Neural progenitor cell (in vitro differentiated cells): ENCODE data around the gene DNAJA4. TPM values are rescaled to one million over a fixed set of nuclear protein-coding genes. Genes with fewer than 3 reads are reported as not detected.

Experiments
- DNase-seq: peaks from one replicate; pipeline ENCODE4 v3.0.0-alpha.2; 2016; ENCODE audit warnings: low spot score
- H2AFZ ChIP-seq: fragments of 200-600 bp; sonication (generic); replicated peaks from 2 replicates; pipeline ENCODE4 v1.6.1; 2016; ENCODE audit warnings: antibody characterized with exemption
- H3F3A ChIP-seq: fragments of 200-600 bp; sonication (generic); 2 replicates; pipeline ENCODE4 v1.6.1; 2016; ENCODE audit warnings: antibody characterized with exemption, low read depth
- H3K27ac ChIP-seq: fragments of 200-600 bp; sonication (generic); 2 replicates; pipeline ENCODE4 v1.5.1; 2016; ENCODE audit warnings: mild to moderate bottlenecking
- H3K27me3 ChIP-seq: fragments of 200-600 bp; sonication (generic); 2 replicates; pipeline ENCODE4 v1.6.1; 2016; ENCODE audit warnings: mild to moderate bottlenecking, moderate library complexity
- H3K36me3 ChIP-seq: fragments of 200-600 bp; sonication (generic); 2 replicates; pipeline ENCODE4 v1.5.1; 2016
- H3K4me1 ChIP-seq: fragments of 200-600 bp; sonication (generic); 2 replicates; pipeline ENCODE4 v1.6.1; 2016; ENCODE audit warnings: mixed run types
- H3K4me2 ChIP-seq: fragments of 200-600 bp; sonication (generic); 2 replicates; pipeline ENCODE4 v1.6.1; 2016
- H3K4me3 ChIP-seq: fragments of 200-600 bp; sonication (generic); 2 replicates; pipeline ENCODE4 v1.5.1; 2016
- H3K79me2 ChIP-seq: fragments of 200-600 bp; sonication (generic); 2 replicates; pipeline ENCODE4 v1.6.1; 2016; ENCODE audit warnings: low read depth
- H3K9ac ChIP-seq: fragments of 200-600 bp; sonication (generic); 2 replicates; pipeline ENCODE4 v1.6.1; 2016
- H3K9me3 ChIP-seq: fragments of 200-600 bp; sonication (generic); 2 replicates; pipeline ENCODE4 v1.5.1; 2016; ENCODE audit warnings: low read depth
- H4K20me1 ChIP-seq: fragments of 200-600 bp; sonication (generic); 2 replicates; pipeline ENCODE4 v1.6.1; 2016; ENCODE audit warnings: low read depth
- H3K27ac Mint-ChIP-seq: 3 replicates; pipeline ENCODE4 v1.8.0; 2021; ENCODE audit warnings: mixed read lengths
- H3K27me3 Mint-ChIP-seq: 2 replicates; pipeline ENCODE4 v1.8.0; 2022; ENCODE audit warnings: low read depth, mild to moderate bottlenecking, inconsistent platforms, moderate library complexity, mixed read lengths; ENCODE audit not compliant: insufficient read depth
- H3K36me3 Mint-ChIP-seq: 3 replicates; pipeline ENCODE4 v1.8.0; 2021; ENCODE audit warnings: mixed read lengths
- H3K4me1 Mint-ChIP-seq: 3 replicates; pipeline ENCODE4 v1.8.0; 2021; ENCODE audit warnings: mixed read lengths
- H3K4me3 Mint-ChIP-seq: 3 replicates; pipeline ENCODE4 v1.8.0; 2021; ENCODE audit warnings: mild to moderate bottlenecking, moderate library complexity, mixed read lengths
- H3K9me3 Mint-ChIP-seq: 3 replicates; pipeline ENCODE4 v1.8.0; 2020; ENCODE audit warnings: mixed read lengths
- EZH2 ChIP-seq: fragments of 200-600 bp; sonication (generic); IDR thresholded peaks from 2 replicates; pipeline ENCODE4 v1.6.1; 2017; ENCODE audit warnings: antibody characterized with exemption, mild to moderate bottlenecking, moderate library complexity
- EZH2phosphoT487 ChIP-seq: fragments of 200-600 bp; sonication (generic); IDR thresholded peaks from 2 replicates; pipeline ENCODE4 v1.6.1; 2017; ENCODE audit warnings: antibody characterized with exemption
- total RNA-seq: library from RNA; depleted of rRNA; stranded (reverse); fragments of >200 nt; gene quantifications from 2 replicates; pipeline ENCODE4 v1.2.3, GENCODE V29; 2015; ENCODE audit warnings: low replicate concordance
- TF ChIP-seq, protein P1 (sequence below): fragments of 200-600 bp; sonication (generic); IDR thresholded peaks from 2 replicates; pipeline ENCODE4 v1.5.1; 2017; ENCODE audit warnings: antibody characterized with exemption, mild to moderate bottlenecking

DNAJA4 gene
- total RNA-seq, 1 donor from 2014 or later, result not detected

DNA sequence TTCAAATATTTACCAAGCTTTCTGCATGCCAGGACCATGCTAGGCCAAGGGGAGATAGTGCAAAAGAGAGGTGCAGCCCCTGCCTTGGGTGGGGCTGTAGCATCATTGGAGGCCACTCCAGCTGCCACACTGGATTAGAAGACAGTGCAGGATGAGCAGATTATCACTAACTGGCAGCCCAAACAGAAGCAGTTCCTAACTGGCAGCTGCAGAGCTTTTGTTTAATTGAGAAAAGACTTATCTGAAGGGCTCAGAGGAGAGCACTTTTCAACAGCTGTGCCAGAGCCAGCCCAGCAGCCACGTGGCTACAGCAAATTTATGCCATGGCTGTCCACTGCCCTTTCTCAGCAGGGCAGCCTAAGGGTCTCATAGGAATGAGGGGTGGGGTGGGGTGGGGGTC lies 16.5 kb upstream of the DNAJA4 start:
- Histone ChIP-seq H3K27me3 (no peaks in the 10 kb centered on the region), H3K9ac (no peak overlapping the region), H3K4me1 (peaks cover 5% of the 10 kb centered on the region), H3K9me3 (no peaks in the 10 kb centered on the region), H2AFZ (no peak overlapping the region), H3K79me2 (no peaks in the 10 kb centered on the region), H3F3A (no peaks in the 10 kb centered on the region), H3K4me2 (no peak overlapping the region), H3K27ac (no peak overlapping the region), H4K20me1 (no peaks in the 10 kb centered on the region), H3K36me3 (no peaks in the 10 kb centered on the region), H3K4me3 (no peak overlapping the region)
- no peak for DNase-seq
- Mint-ChIP-seq H3K4me1 (peaks cover 9% of the 10 kb centered on the region), H3K4me3 (no peak overlapping the region), H3K36me3 (peaks cover 2% of the 10 kb centered on the region), H3K27ac (no peak overlapping the region), H3K9me3 (peaks cover 2% of the 10 kb centered on the region), H3K27me3 (peaks cover 15% of the 10 kb centered on the region)
- TF ChIP-seq EZH2, result no peak

DNA sequence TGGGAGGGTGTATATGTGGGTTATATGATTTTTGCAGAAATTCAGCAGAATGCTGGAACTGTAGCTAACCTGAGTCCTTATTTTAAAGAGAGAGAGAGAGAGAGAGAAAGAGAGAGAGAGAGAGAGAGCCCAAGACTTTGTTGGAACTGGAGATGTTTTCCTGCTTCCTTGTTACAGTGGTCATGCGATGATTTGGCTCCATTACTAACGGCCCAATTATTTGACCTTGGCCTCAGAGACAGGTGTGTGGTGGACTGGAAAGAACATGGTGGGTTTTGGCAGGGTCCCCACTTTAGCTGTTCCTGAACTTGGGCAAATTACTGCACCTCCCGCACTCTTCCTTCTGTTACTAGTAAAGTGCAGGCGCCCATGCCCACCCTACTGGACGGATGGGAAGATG lies 15.2 kb upstream of the DNAJA4 start:
- H3K9me3 Mint-ChIP-seq, result peaks cover 2% of the 10 kb centered on the region

DNA sequence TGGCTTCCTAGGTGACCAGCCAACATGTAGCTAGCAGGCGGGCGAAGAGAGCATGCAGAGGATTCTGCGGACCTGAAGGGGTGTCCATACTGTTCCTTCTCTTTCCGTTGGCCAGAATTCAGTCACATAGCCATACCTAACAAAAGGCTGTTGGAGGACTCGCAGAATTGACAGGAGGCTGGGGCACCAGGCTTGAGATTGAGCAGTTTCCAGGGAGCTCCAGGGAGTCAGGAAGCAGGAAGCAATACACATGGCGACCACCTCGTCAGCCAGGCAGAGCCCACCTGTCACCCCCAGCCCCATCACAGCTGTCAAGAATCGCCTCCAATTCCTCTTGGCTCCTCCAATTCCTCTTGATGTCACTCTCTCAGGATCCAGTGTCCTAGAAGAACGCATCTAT lies 13.2 kb upstream of the DNAJA4 start:
- H3K9me3 Mint-ChIP-seq, result no peaks in the 10 kb centered on the region
- H2AFZ ChIP-seq, result no peak overlapping the region
- no peaks in the 10 kb centered on the region for H3K36me3 ChIP-seq
- H3K27me3 ChIP-seq, result no peaks in the 10 kb centered on the region
- no peaks in the 10 kb centered on the region for H3F3A ChIP-seq
- no peak overlapping the region for H3K4me3 ChIP-seq
- no peak overlapping the region for H3K4me2 ChIP-seq
- no peak overlapping the region for H3K9ac ChIP-seq
- no peak overlapping the region for H3K4me3 Mint-ChIP-seq
- TF ChIP-seq, protein P1, sequence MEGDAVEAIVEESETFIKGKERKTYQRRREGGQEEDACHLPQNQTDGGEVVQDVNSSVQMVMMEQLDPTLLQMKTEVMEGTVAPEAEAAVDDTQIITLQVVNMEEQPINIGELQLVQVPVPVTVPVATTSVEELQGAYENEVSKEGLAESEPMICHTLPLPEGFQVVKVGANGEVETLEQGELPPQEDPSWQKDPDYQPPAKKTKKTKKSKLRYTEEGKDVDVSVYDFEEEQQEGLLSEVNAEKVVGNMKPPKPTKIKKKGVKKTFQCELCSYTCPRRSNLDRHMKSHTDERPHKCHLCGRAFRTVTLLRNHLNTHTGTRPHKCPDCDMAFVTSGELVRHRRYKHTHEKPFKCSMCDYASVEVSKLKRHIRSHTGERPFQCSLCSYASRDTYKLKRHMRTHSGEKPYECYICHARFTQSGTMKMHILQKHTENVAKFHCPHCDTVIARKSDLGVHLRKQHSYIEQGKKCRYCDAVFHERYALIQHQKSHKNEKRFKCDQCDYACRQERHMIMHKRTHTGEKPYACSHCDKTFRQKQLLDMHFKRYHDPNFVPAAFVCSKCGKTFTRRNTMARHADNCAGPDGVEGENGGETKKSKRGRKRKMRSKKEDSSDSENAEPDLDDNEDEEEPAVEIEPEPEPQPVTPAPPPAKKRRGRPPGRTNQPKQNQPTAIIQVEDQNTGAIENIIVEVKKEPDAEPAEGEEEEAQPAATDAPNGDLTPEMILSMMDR, result no peak
- no peak for TF ChIP-seq EZH2phosphoT487
- no peak for TF ChIP-seq EZH2
- peaks cover 11% of the 10 kb centered on the region for H3K27me3 Mint-ChIP-seq
- H3K36me3 Mint-ChIP-seq, result no peaks in the 10 kb centered on the region
- no peaks in the 10 kb centered on the region for H3K79me2 ChIP-seq
- H3K9me3 ChIP-seq, result no peaks in the 10 kb centered on the region
- no peak for DNase-seq
- no peaks in the 10 kb centered on the region for H3K4me1 ChIP-seq
- H3K27ac ChIP-seq, result no peak overlapping the region
- no peak overlapping the region for H3K27ac Mint-ChIP-seq
- H3K4me1 Mint-ChIP-seq, result no peaks in the 10 kb centered on the region
- no peaks in the 10 kb centered on the region for H4K20me1 ChIP-seq

More for the DNA sequence above, 15.2 kb upstream of the DNAJA4 start:
- H3K27me3 Mint-ChIP-seq, result peaks cover 15% of the 10 kb centered on the region
- H3K27me3 ChIP-seq, result no peaks in the 10 kb centered on the region
- no peaks in the 10 kb centered on the region for H3F3A ChIP-seq
- H3K36me3 ChIP-seq, result no peaks in the 10 kb centered on the region
- no peaks in the 10 kb centered on the region for H3K79me2 ChIP-seq
- no peak for TF ChIP-seq EZH2phosphoT487
- no peak for TF ChIP-seq EZH2
- TF ChIP-seq, protein P1, result no peak
- DNase-seq, result no peak
- H3K9me3 ChIP-seq, result no peaks in the 10 kb centered on the region
- no peak overlapping the region for H3K27ac ChIP-seq
- no peak overlapping the region for H3K27ac Mint-ChIP-seq
- peaks cover 9% of the 10 kb centered on the region for H3K4me1 Mint-ChIP-seq
- H3K4me1 ChIP-seq, result no peaks in the 10 kb centered on the region
- no peak overlapping the region for H2AFZ ChIP-seq
- H3K36me3 Mint-ChIP-seq, result peaks cover 2% of the 10 kb centered on the region
- H3K4me2 ChIP-seq, result no peak overlapping the region
- H3K4me3 Mint-ChIP-seq, result no peak overlapping the region
- no peaks in the 10 kb centered on the region for H4K20me1 ChIP-seq
- H3K9ac ChIP-seq, result no peak overlapping the region
- no peak overlapping the region for H3K4me3 ChIP-seq

DNA sequence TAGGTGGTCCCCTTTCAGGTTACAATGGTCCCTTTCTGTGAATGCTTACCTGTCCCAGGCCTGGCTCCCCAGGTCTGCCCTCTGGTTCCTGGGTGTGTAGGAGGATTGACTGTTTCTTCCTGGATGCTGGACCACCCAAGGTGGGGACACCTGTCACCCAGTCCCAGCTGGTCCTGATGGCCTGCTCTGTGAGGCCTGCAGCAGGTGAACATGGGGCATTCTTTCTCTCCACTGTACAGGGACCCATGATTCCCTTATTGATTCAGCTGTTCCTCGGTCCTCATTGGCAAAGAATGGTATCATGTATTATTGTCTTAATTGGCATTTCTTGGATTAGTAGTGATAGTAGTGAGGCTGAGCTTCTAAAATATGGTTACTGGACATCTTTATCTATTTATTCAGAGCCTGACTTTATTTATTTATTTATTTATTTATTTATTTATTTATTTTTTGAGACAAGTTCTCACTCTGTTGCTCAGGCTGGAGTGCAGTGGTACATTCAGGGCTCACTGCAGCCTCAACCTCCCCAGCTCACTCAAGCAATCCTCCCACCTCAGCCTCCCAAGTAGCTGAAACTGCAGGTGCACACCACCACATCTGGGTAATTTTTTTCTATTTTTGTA lies 8.8 kb upstream of the DNAJA4 start:
- Mint-ChIP-seq H3K36me3 (no peaks in the 10 kb centered on the region), H3K4me3 (no peak overlapping the region)

More for the DNA sequence above, 8.8 kb upstream of the DNAJA4 start:
- Histone ChIP-seq H3K4me3 (no peak overlapping the region), H3K36me3 (no peaks in the 10 kb centered on the region), H3K27ac (no peak overlapping the region), H3K4me2 (no peak overlapping the region), H3K9ac (no peak overlapping the region), H3K79me2 (no peaks in the 10 kb centered on the region), H3K9me3 (no peaks in the 10 kb centered on the region), H3F3A (no peaks in the 10 kb centered on the region), H4K20me1 (no peaks in the 10 kb centered on the region), H2AFZ (no peak overlapping the region), H3K27me3 (no peaks in the 10 kb centered on the region), H3K4me1 (no peaks in the 10 kb centered on the region)
- H3K27me3 Mint-ChIP-seq, result peaks cover 4% of the 10 kb centered on the region
- no peaks in the 10 kb centered on the region for H3K9me3 Mint-ChIP-seq
- H3K4me1 Mint-ChIP-seq, result peaks cover 3% of the 10 kb centered on the region
- TF ChIP-seq EZH2phosphoT487 (no peak), EZH2 (no peak)
- TF ChIP-seq, protein P1, result no peak
- H3K27ac Mint-ChIP-seq, result no peak overlapping the region
- no peak for DNase-seq
